SU-DHL-6 (cell line): ENCODE results near the gene LOXHD1.

Experiments
- CTCF ChIP-seq: fragments of 200-600 bp; sonication (generic); IDR thresholded peaks from one replicate; pipeline ENCODE4 v1.5.1; 2017; ENCODE audit warnings: antibody characterized with exemption, mild to moderate bottlenecking, low read length, moderate library complexity; ENCODE audit not compliant: insufficient read depth, poor library complexity, severe bottlenecking
- EZH2phosphoT487 ChIP-seq: fragments of 200-600 bp; sonication (generic), shearing (Covaris generic); conservative IDR thresholded peaks from 2 replicates; pipeline ENCODE4 v1.6.1; 2018; ENCODE audit warnings: mild to moderate bottlenecking, antibody characterized with exemption, low read length, moderate library complexity, mixed read lengths

- TF ChIP-seq CTCF (no peak), EZH2phosphoT487 (no peak)
Measured at GRCh38 chr18:46607926-46608325, 49.1 kb downstream of the LOXHD1 start.
